ENCODE results near the gene MYO3B.

DNA sequence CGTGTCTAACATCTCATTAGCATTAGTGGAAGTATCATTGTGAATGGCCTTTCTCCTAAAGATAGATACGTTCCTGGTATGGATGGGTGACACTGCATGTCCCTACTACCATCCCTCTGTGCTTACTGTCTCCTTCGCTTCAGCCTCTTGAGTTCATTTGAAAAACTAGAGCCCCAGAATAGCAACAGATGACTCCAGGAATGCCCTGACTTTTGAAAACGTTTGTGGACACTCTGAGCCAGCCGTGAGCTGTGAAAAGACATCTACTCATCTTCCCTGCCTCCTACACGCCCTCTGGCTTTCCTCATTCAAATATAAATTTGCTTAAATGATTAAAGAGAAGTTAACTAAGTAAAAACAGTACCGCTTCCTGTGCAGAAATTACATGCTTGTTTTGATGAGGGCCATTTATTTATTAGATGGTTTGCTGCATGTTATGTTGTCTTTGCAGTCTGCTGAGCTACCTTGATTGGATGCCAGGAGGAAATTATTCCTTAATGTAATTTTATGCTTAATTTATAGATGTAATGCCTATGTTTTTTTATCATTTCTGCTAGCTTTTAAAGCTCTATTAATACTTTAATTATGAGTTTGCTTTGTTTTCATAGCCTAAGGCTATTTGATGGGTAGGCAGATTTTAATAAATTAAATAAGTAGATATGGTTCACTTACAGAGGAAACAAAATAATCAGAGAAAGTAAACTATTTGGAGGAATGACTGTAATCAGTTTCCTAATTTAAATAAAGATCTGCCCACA is 32.1 kb upstream of the MYO3B start:
- TF ChIP-seq EZH2 (IDR thresholded peaks at IDR 0.05; ENCODE audit: insufficient read depth, poor library complexity, severe bottlenecking) (no peak), EZH2phosphoT487 (IDR thresholded peaks at IDR 0.05; ENCODE audit: insufficient read depth, low read depth) (no peak)

All from GM23248 (cell line).